KOPT-K1 (cell line): ENCODE results near the gene CLEC10A.
"Not testable (repeated sequence)": the region's sequence is repeated elsewhere in the genome, so short reads cannot be mapped to it uniquely, and the experiment has no call there.

Source experiments
- H3K27ac ChIP-seq: fragments of 200-600 bp; sonication (generic); 2 replicates; pipeline ENCODE4 v1.5.1; 2016; ENCODE audit warnings: antibody characterized with exemption, mild to moderate bottlenecking, low read depth, low read length; ENCODE audit not compliant: poor library complexity, severe bottlenecking
- H3K36me3 ChIP-seq: fragments of 200-600 bp; sonication (generic); 2 replicates; pipeline ENCODE4 v1.5.1; 2017; ENCODE audit warnings: antibody characterized with exemption, mild to moderate bottlenecking, low read length, moderate library complexity; ENCODE audit not compliant: insufficient read depth
- H3K9me3 ChIP-seq: fragments of 200-600 bp; sonication (generic); 2 replicates; pipeline ENCODE4 v1.5.1; 2017; ENCODE audit warnings: antibody characterized with exemption, low read length, mild to moderate bottlenecking; ENCODE audit not compliant: insufficient read depth, poor library complexity, severe bottlenecking

The CLEC10A gene

GRCh38 chr17:7067198-7067597 is 12.9 kb downstream of the CLEC10A start:
- H3K9me3 ChIP-seq: peaks cover 14% of the 10 kb centered on the region
- no peak overlapping the region for H3K27ac ChIP-seq
- no peaks in the 10 kb centered on the region for H3K36me3 ChIP-seq

- no peak overlapping the region for H3K27ac ChIP-seq
- H3K9me3 ChIP-seq: peaks cover 14% of the 10 kb centered on the region
- H3K36me3 ChIP-seq: no peaks in the 10 kb centered on the region
Observed at GRCh38 chr17:7064261-7064660, 15.8 kb downstream of the CLEC10A start.

DNA sequence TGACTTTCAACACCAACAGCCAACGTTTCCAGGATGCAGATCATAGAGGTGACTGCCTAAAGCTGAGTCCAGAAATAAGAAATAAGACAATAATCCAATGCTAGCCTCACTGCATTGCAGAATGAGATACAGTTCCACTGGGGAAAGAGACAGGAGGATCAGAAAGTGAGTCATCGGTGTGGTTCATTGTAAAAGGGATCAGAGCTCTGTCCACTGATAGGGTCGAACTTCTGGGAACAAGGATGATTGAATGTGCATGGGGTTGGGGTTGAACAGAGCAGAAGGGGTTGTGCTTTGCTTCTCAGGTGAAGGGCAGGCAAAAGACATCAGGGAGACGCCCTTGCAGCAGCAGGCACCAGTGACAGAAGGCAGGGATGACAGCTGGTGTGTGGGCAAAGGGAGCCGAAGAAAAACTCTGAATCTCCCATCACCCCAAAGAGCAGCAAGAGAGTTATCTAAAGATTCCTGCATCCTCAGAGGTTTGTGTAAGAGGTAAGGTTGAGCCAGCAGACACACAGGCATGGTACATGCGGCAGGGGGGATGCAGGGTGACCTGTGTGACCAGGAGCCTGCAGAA is 16.4 kb downstream of the CLEC10A start:
- Histone ChIP-seq H3K9me3 (peaks cover 9% of the 10 kb centered on the region), H3K27ac (no peak overlapping the region), H3K36me3 (no peaks in the 10 kb centered on the region)

DNA sequence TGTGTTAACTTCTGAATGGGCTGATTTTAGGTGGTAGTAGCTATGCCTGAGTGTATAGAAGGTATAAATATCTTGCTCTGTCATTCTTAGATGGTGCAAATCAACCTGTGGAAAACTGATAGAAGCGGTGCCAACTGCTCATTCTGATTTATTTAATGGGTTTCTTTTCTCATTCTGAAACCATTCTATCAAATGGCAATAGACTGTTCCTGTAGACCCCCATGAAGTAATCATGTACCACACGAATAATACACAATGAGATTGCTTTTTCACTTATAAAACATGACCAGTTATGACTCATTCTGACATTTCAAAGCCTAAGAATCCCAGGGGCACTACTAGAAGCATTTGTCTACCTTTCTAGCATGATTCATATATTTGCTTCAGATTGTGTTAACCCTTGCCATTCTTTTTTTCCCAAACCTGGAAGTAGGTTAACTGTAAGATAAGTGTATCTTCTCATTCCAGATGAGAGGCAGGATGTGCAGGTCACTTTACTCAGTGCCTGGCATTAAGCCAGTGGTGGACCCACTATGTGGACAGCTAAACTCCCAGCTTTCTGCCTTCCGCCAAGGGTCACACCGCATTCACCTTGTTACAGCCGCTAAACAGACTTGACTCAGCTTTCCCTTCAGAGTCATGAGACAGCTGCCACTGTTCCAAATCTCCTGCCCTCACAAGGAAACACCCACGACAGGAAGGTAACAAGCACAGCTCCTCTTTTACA is 19.7 kb downstream of the CLEC10A start:
- Histone ChIP-seq H3K36me3 (no peaks in the 10 kb centered on the region), H3K27ac (no peak overlapping the region), H3K9me3 (no peaks in the 10 kb centered on the region)

DNA sequence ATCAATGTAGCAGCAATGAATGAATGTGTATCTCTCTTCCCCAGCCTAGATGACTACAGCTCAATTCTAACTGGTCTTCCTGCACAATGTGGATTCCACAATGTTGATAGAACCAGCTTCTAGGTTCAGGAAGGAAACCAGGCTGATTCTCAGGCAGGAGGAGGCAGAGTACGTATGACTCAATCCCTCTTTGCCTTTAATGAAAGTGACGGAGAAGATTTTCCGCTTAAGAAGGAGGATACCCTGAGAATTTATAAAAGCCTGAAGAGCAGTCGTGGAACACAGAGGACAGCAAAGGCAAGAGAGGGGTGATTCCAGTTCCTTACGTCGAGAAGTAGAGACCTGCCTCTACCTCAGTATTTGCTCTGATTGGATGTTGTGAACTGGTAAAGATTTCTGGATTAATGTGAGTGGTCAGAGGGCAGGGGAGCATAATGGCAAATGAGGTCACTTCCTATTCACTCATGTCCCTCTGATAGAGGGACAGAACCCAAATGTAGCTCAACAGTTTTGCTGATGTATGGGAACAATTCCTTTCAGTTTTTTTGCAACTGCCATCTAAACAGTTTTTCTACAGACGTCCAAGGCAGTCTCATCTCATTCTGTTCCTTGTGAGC is 21.1 kb downstream of the CLEC10A start:
- Histone ChIP-seq H3K36me3 (no peaks in the 10 kb centered on the region), H3K9me3 (no peaks in the 10 kb centered on the region), H3K27ac (no peak overlapping the region)

DNA sequence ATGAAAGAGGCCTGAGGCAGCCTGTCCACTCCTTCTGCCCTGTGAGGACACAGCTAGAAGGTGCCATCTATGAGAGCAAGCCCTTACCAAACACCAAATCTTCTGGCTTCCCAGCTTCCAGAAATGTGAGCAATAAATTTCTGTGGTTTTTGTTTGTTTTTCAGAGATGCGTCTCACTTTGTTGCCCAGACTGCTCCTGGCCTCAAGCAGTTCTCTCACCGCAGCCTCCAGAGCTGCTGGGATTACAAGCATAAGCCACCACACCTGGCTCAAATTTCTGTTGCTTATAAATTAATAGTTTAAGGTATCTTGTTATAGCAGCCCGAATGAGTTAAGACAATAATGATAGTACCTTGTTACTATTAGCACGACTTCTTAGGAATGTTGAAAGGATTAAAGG is 23.7 kb downstream of the CLEC10A start:
- no peak overlapping the region for H3K27ac ChIP-seq
- H3K36me3 ChIP-seq: no peaks in the 10 kb centered on the region
- H3K9me3 ChIP-seq: no peaks in the 10 kb centered on the region

GRCh38 chr17:7050583-7050982 is 29.5 kb downstream of the CLEC10A start:
- H3K9me3 ChIP-seq, H3K36me3 ChIP-seq, H3K27ac ChIP-seq: not testable (repeated sequence)

DNA sequence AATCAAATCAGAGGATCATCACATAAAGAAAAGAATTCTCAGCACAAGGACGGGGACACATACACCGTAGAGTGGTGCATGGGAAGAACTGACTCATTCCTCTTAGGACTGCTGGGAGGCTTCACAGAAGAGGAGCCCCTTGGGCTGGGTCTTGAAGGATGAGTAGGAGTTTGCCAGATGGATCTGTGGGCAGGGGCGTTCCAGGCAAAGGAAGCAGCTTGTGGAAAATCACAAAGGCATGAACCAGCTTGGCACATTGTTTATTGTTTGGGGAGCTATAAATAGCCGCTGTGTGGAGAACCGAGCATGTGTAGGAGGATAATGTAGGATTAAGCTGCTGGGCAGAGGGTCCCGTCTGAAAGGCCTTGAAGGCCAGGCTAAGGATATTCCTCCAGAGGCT is 31.1 kb downstream of the CLEC10A start:
- Histone ChIP-seq H3K36me3 (no peaks in the 10 kb centered on the region), H3K27ac (no peak overlapping the region), H3K9me3 (no peaks in the 10 kb centered on the region)

GRCh38 chr17:7047566-7047965 is 32.5 kb downstream of the CLEC10A start:
- Histone ChIP-seq H3K9me3 (no peaks in the 10 kb centered on the region), H3K27ac (no peak overlapping the region), H3K36me3 (no peaks in the 10 kb centered on the region)

DNA sequence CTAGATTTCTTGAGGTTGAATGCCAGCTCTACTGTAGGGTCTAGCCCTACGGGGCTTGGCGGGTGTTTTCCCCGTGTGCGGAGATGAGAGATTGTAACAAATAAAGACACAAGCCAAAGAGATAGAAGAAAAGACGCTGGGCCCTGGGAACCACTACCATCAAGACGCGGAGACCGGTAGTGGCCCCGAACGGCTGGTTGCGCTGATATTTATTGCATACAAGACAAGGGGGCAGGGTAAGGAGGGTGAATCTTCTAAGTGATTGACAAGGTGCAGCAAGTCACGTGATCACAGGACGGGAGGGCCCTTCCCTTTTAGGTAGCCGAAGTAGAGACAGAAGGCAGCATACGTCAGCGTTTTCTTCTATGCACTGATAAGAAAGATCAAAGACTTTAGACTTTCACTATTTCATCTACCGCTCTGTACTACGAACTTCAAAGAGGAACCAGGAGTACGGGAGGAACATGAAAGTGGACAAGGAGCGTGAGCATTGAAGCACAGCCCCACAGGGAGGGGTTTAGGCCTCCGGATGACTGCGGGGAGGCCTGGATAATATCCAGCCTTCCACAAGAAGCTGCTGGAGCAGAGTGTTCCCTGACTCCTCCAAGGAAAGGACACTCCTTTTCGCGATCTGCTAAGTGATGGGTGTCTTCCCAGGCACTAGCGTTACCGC is 33.2 kb downstream of the CLEC10A start:
- H3K36me3 ChIP-seq, H3K27ac ChIP-seq, H3K9me3 ChIP-seq: not testable (repeated sequence)

DNA sequence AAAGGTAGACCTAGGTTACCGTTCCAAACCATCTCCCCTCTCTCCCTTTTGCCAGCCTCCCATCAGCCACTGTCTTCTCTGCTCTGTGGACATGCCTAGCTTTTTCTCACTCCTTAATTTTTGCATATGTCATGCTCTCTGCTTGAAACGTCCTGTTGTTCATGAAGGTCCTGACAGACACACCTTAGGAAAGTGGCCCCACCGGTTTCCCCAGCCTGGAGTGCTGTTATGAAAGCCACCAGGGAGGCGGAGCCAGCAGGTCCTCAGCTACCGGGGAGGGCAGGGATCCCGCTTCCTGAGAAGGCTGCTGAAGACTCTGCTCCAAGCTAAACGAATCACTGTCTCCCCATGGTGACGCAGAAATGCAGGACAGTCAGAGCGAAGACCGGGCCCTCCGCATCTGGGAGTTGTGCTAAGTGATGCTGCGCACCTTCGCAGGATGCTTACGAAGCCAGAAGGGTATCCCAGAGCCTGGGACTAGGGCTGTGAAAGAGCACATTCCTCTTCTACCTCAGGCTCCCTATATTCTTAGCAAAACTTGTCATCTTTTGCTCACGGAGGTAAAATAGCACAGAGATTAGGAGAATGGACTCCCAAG is 33.8 kb downstream of the CLEC10A start:
- Histone ChIP-seq H3K9me3 (no peaks in the 10 kb centered on the region), H3K36me3 (no peaks in the 10 kb centered on the region), H3K27ac (no peak overlapping the region)

- no peaks in the 10 kb centered on the region for H3K36me3 ChIP-seq
- H3K27ac ChIP-seq: no peak overlapping the region
- H3K9me3 ChIP-seq: no peaks in the 10 kb centered on the region
Observed at GRCh38 chr17:7045492-7046126, 34.4 kb downstream of the CLEC10A start.

DNA sequence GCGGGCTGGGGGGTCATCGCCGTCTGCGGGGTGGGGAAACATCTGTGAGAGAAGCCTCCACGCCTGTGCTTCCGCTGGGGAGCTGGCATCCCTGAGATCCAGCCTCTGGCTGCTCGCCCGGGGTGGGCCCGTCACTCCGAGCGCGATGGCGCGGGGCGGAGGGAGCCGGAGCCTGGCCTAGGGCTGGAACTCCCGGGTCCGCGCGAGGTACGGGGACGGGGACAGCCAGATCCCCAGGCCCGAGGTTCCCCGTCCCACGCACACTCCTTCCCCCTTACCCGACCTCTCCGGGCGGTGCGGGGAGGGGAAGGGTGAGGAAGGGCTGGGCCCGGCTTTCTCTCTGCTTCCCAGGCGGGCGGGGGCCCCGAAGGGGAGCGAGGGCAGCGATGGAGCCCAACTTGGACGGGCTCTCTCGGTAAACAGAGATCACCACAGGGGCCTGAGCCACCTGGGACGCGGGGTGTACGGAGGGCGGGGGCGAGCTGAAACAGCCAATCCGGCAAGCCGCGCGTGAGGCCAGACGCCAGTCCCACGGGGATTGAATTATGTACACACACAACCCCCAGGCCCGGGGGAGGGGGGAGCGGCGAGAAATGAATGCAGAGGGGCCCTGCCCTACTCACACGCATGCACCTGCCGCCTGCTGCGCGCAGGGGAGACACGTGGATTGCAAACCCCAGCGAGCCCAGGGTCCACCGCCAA is 36.4 kb downstream of the CLEC10A start, which contains the start of gene SLC16A11:
Gene SLC16A11 (minus strand): TSS at position 596 of the 702 bp plus-strand sequence. CDS start 579 bp downstream, at position 17.
- Histone ChIP-seq H3K9me3 (no peaks in the 10 kb centered on the region), H3K27ac (no peak within 1 kb of the TSS), H3K36me3 (no peaks in the 10 kb centered on the region)

DNA sequence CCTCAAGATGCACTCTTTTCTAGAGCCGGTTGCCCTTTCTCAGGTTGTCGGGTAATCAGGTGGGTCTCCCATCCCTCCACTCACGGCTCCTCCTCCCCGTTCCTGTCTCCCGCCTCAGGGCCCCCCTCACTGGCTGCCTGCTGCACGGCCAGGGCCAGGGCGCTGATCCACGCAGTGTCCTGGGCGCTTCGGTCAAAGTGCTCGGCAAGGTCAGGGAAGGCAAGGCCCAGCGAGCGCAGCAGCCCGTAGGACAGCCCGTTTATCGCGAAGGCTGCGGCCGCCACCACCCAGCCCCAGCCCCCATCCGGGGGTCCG is 36.9 kb downstream of the CLEC10A start:
- Histone ChIP-seq H3K36me3 (no peaks in the 10 kb centered on the region), H3K9me3 (no peaks in the 10 kb centered on the region), H3K27ac (no peak overlapping the region)
